Daoy (cell line): ENCODE measurements around the gene PRX. TPM values are rescaled to one million over a fixed set of nuclear protein-coding genes. Genes with fewer than 3 reads are reported as not detected.
"Not testable (repeated sequence)": the region's sequence is repeated elsewhere in the genome, so short reads cannot be mapped to it uniquely, and the experiment has no call there.

Source experiments
- DNase-seq: peaks from one replicate; pipeline ENCODE4 v3.0.0-alpha.2; 2015; ENCODE audit warnings: low read depth
- total RNA-seq: library from RNA; depleted of rRNA; stranded (reverse); fragments of >200 nt; shearing (Covaris generic); gene quantifications from 2 replicates; pipeline ENCODE4 v1.2.3, GENCODE V29; 2014

Gene PRX
- total RNA-seq, 1 experiment from 2014 or later, result 1.6 TPM

DNA sequence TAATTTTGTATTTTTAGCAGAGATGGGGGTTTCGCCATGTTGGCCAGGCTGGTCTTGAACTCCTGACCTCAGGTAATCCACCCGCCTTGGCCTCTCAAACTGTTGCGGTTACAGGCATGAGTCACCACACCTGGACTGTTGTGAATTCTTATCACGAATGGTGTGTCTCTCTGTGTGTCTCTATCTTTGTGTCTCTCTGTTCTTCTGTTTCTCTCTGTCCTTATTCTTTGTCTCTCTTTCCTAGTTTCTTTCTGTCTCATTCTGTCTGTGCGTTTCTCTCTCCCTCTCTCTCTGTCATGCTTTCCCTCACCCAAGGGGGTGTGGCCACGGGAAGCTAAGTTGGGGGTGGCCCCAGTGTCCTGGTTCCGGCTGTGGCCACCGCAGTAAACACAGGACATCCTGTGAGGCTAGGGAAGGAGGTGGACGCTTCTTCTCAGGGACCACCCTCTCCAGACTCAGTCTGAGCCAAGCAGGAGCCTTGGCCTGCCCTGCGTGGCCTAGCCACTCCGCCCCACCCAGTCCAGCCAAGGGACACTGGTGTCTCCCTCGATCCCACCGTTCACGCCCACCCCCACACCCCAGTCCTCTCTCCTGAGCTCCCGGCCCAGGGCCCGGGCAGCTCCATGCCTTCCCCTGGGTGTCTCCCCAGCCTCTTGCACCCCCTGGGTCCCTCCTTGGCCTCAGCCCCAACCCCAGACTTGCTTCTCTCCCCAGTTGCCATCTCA, 3.9 kb upstream of the PRX start:
- DNase-seq, result peak; percentile 64

DNA sequence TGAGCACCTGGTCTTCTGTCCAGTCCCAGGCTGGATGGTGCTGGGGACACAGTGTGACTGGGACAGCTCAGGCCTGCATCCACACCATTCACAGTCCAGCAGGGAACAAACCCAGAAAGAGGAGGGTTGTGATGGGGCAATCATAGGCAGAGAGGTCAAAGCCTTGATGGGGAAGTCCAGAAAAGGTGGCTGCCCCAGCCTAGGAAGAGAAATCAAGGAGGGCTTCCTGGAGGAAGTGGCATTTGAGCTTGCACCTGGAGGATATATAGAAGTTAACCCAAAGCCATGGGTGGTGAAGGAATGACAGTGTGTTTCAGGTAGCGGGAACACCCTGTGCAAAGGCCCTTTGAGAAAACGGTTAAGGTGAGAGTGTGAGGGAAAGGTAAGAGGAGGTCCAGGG, 2.6 kb upstream of the PRX start:
- DNase-seq, result no peak

DNA sequence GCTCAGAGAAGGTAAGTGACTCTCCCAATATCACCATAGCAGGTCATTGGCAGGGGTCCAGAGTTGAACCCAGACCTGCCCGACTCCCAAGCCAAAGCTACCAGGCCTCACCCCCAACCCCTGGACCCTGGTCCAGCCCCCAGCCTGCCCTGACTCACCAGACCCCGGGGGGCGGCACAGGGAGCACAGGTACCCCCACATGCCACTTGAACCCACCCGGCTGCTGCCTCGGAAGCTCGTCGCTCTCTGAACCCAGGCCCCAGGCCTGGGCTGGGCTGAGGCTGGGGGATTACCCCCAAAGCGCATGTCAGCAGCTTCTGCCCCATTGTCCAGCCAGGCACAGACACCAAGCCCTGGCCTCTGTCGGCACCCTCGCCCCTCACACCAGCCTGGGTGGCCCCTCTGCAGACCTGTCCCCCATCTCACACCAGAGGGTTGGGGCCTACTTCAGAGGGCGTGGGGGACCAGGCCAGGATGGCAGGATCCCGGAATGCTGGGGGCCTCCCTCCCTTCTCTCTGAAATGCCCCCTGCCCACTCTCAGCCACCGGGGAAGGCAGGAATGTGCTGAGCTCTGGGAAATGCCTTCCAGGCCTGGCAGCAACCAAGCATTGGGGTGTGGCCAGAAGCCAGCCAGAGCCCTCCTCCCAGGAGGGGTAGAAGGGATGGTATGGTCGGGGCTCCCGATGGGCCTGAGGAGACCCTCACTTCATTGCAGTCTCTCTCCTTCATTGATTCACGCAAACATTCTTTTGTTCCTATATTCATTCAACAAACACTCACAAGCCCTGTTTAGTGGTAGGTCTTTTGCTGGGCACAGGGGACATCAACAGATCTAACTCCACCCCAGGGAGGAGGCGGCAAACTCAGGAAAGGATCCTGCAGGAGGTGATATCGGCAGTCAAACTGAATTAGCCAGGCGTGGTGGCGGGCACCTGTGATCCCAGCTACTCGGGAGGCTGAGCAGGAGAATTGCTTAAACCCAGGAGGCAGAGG, 1.7 kb upstream of the PRX start:
- no peak for DNase-seq

DNA sequence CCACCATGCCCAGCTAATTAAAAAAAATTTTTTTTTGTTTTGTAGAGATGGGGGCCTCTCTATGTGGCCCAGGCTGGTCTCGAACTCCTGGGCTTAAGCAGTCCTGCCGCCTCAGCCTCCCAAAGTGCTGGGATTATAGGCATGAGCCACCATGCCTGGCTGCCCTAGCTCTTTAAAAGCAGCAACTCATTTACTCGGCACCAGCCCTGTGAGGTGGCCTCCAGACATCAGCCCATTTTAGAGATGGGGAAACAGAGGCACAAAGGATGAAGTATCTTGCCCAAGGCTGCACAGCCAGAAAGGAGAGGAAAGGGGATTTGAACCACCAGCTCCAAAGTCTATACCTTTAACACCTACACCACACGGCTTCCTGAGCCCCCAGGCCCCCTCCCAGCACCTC, 312 bp downstream of the PRX start:
- no peak for DNase-seq

DNA sequence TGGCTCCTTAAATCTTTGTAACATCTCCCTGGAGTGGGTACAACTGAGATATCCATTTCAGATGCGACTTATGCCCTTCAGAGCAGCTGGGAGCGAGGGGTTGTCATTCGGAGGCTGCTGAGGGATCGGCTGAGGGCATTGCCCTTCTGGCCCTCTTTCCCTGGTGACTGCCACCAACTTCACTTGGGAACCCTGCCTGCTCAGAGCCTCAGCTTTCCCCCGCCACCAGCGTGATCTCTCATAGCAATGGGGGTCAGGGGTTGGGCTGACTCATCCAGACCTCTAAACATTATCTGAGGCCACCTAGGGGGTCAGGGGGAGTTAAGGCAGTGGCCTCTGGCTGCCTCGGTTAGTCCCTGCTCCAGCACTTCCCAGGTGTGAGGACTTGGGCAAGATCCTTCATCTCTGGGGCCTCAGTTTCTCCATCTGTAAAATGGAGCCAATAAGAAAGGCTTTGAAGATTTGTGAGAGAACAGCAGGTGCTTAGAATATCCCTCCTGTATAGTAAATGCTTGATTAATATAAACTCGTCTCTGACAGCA, 1.1 kb downstream of the PRX start:
- DNase-seq, result no peak

DNA sequence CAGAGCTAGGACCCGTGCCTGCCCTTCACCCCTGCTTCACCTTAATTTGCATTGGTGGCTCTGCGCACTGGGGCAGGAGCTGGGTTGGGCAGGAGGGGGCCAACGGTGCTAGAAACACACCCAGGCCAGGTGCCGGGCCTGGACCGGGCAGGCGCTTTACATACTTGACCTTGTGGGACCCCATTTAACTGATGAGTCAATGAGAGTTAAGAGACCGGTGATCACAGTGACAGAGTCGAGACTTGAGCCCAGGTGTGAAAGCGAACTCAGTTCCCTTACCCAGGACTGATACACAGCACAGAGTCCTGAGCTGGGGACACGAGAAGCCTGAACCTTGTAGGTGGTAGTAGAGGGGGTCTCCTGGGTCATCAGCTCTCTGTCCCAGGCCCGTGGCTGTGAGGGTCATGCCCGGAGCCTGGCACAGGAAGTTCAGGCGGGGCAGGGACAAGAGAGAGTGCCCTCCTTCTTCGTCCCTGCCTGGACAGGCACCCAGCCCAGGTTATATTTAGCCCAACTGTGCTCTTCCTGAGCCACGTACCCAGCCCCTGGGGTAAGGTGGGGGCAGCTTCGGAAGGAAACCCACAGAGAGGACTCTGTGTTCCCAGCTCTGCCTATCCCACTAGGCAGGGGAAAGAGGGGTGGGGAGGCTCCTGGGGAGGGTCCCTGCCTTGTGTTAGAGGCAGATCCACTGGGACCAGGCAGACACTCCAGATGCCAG, 1.9 kb downstream of the PRX start:
- no peak for DNase-seq

DNA sequence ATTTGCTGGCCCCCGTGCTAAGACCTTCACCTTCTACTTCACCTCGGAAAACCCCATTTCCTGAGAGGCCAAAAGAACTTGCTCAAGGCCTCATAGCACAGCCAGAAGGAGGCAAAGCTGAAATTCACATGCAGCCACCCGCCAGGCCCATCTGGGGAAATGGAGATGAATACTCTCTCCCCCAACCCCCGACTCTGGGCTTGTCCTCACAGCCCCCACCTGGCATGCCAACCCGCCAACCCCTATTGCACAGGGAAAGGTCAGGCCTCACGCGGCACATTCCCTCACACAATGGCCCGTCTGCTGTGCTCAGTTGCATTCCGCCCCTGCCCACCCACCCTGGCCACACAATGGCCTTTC, 3.2 kb downstream of the PRX start:
- no peak for DNase-seq

DNA sequence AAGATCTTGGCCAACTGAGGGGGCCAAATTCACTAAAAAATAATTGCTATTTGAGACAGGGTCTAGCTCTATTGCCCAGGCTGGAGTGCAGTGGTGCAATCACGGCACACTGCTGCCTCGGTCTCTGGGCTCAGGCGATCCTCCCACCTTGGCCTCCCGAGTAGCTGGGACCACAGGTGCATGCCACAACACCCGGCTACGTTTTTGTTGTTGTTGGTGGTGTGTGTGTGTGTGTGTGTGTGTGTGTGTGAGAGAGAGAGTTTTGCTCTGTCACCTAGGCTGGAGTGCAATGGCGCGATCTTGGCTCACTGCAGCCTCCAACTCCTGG, 4.6 kb downstream of the PRX start:
- not testable (repeated sequence) for DNase-seq

DNA sequence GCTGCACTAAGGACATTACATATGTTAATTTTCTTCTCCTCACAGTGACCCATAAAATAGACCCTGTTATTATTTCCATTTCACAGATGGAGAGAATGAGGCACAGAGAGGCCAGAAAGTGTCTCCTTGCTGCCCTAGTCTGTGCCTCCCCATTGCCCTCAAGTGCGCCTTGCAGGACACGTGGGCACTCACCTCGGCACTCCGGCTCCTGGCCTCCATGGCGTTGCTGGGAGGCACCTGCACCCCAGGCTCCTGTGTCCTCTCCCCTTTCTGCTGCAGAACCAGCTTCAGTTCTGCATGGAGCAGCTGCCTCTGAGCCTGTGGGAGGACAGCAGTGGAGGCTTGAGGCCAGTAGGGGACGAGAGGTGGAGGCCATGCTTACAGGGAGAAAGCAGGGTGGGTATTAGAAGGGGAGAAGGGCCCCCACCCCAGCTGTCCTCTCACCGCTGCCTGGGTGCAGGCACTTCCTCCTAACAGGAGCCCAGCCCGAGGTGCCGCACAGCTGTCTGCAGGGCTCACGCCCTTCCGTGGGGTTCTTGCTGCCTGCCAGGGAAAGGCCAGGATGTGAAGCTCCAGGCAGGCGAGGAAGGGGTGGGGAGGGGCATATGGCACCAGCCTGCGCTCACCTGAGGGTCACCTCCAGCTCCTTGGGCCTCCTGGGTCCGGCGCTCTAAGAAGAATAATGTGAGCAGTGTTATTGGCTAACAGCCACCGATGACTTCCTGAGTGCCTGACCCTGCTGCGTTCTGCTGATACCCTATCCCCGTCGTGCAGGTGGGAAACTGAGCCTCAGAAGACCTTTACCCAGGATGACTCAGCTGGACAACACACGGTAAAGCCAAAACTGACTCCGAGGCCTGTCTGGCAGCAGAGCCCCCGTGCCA, 5.2 kb downstream of the PRX start:
- DNase-seq, result no peak

DNA sequence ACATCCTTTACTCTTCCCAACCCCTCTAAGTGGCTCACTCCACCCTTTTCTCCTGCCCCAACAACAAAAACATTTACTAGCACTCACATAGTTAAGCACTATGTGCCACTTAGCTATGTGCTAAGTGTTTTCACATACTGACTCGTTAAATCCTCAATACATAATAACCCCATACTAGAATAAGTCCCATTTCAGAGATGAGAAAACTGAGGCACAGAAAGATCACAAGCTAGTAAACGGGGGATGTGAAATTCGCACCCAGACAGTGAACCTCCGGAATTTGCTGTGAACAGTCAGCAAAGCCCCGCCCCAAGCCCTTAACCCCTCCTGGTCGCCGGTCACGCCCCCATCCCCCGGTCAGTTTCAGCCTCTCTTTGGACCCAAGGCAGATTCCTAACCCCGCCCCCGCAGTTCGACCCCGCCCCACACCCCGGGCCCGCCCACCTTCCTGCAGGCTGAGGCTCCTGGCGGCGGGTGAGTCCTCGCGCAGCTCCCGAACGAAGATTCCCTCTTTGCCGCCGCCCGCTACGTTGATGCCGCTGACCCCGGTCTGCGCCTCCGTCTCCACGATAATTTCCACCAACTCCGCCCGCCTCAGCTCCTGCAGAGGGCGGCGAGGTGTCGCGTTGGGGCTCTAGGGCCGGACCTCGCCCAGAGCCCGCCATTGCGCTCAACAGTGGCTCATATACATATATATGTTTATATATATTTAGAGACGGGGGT, 9.8 kb downstream of the PRX start:
- DNase-seq, result peak; percentile 95

DNA sequence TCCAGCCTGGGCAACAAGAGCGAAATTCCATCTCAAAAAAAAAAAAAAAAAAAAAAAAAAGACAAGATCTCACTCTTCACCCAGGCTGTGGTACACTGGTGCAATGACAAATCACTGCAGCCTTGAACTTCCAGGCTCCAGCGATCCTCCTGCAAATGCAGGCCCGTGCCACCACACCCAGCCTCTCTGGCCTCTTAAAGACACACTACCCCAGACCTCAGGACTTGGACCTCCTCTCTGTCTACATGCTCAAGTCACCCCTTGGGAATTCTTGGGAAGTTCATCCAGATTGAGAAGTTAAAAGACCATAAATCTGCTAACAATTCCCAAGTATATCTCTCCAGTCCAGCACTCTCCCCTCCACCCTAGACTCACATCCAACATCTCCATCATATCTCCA, 12.6 kb downstream of the PRX start:
- no peak for DNase-seq

DNA sequence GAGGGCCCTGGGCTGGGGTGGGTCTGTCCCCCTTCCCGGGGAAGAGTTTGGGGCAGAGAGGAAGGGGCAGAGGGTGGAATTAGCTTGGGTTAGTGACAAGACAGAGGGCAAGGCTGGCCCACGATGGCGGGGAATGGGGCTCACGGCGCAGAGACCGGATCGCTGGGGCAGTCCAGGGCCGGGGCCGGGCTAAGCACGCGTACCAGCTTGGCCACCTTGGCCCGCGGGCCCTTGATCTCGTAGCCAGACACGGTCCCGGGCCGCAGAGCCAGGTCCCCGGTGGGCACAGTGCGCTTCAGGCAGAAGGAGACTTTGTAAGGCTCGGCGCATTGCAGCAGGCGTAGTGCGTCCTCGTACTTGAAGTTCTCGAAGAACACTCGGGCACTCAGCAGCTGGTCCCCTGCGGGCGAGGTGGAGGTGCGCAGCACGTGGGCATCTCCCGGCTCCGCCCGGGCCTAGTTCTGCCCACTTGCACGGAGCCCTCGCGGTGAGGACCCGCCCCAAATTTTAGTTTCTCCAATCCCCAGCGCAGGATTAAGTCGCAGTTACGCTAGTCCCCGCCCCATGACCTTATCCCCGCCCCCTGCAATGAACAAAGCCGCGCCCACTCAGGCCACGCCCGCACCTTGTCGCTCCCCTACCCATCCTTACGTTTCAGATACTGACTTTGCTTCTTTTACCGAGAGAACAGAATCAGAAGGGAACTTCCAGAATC, 14.6 kb downstream of the PRX start:
- no peak for DNase-seq

DNA sequence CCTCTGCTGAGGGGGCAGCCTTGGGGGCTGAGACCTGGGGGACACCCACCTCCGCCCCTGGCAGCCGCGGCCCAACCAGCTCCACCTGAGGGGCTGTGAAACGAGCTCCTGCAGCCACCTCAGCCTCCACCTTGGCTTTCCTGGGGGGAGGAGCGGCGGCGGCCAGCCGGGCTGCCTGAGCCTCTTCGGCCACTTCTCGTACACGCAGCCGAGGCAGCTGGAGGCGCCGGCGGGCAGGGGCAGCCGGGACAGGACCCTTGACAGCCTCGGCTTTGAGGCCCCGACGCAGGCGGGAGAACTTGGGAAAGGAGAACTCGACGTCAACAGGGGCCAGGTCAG, 15.6 kb downstream of the PRX start:
- no peak for DNase-seq

DNA sequence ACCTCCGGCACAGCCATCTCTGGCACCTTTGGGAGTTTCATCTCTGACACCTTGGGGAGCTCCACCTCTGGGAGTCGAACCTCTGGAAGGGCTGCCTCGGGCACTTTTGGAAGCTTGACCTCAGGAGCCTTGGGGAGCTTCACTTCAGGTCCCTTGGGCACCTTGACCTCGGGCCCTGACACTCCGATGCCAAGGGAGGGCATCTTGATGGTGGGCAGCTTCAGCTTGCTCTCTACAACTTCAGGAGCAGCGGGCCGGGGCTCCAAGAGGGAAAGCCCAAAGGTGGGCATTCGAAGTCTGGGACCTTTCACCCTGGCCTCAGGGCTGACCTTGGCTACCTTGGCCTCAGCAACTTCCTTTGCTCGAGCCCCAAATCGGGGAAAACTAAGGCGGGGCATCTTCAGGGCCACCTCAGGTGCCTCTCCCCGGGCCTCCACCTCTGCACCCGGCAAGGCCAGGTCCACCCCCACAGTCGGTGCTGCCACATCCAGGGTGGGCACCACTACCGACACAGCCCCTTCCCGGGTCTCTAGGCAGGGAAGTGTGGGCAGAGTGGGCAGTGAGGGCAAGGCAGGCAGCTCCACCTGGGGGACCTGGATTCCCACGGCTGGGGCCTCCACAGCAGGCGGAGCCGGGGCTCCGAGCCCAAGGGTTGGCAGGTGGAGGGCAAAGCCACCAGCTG, 16.2 kb downstream of the PRX start:
- no peak for DNase-seq

DNA sequence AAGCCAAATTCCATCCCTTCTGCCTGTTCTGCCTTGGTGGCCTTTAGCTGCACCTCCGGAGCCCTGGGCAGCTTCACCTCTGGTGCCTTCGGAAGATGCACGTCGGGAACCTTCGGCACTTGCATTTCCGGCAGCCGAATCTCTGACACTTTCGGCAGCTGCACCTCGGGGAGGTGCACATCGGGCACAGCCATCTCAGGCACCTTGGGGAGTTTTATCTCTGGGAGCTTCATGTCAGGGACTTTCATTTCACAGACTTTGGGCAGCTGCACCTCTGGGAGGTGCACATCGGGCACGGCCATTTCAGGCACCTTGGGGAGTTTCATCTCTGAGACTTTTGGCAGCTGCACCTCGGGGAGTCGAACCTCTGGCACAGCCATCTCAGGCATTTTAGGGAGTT, 17.2 kb downstream of the PRX start:
- DNase-seq, result no peak

DNA sequence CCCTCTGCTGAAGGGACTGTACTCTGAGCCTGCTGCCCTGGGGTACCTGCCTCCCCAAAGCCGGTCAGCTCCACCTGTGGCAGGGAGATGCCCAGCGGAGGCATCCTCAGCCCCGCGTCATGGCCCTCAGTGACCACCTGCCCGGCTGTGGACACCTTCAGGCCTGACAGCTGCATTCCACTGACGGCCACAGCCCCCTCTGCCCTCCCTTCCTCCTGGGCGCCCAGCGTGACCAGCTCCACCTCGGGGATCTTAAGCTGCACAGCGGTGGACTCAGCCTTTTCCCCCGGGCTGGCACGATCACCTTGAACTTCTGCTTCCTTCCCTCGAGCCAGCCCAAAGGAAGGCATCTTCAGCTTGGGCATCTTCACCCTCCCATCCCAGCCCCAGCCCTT, 18.4 kb downstream of the PRX start:
- no peak for DNase-seq

DNA sequence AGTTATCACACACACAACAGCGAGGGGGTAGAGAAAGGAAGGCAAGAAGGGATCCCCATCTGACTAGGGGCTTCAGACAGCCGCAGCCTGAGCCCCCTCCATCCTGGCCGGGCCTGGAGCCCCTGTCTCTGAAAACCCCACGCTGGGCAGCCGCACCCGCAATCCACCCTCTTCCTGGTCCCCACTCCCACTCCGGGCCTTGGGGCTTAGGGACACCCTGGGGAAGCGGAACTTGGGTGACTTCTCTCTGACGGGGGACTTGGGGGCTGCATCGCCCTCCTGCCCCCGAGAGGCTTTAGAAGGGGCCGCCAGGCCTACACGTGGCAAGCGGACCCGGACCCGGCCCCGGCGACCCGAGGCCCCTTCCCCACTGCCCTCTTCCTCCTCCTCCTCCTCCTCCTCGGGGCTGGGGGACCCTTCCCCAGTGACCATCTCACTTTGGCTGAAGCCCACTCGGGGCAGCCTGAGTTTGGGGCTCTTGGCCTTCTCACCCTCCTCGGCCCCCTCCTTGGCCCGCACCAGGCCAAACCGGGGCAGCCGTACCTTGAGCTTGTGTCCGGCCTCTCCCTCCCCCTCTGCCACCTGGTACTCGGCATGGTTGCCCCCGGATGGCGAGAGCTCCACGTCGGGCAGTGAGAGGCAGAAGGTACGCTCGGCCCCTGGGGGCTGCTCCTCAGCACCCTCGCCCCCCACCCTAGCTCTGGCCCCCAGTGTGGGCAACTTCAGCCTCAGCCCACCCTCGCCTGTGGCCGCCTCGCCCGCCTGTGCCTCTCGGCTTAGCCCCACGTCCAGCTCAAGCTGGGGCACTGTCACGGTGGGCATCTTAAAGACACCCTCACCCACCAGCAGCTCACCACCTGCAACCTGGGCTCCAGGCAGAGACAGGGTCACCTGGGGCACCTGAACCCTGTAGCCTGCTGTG, 19.0 kb downstream of the PRX start:
- DNase-seq, result no peak

DNA sequence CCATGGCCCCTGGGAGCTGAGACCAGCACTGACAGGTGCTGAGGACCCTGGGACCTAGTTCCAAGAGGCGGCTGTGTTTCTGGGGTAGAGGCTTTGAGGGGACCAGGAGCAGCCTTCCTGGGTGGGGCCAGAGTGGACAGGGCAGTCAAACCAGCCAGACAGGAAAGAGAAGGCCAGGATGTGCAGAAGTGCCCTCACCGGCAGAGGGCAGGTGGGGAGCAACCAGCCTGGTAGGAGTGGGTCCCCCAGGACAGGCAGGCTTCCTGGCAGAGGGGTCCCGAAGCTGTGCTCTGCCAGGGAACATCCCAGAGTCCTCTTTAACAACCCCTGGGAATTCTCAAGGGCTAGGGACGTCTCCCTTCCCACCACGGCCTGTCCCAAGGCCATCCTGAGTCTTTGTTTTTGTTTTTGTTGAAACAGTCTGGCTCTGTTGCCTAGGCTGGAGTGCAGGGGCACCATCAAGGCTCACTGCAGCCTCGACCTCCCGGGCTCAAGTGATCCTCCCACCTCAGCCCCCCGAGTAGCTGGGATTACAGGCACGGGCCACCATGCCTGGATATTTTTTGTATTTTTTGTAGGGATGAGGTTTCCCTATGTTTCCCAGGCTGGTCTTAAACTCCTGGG, 20.2 kb downstream of the PRX start:
- peak; percentile 23 for DNase-seq
